Colonic mucosa (tissue), 4 donors: ENCODE measurements around the gene DHRS12. TPM values are rescaled to one million over a fixed set of nuclear protein-coding genes. Genes with fewer than 3 reads are reported as not detected.

Source experiments
- DNase-seq: peaks from one replicate; pipeline ENCODE4 v3.0.0-alpha.2; 2020
- H3K27ac ChIP-seq: fragments of 200-600 bp; one replicate; pipeline ENCODE4 v1.8.0; 2021
- H3K27me3 ChIP-seq: fragments of 200-600 bp; one replicate; pipeline ENCODE4 v1.8.0; 2021
- H3K36me3 ChIP-seq: fragments of 200-600 bp; one replicate; pipeline ENCODE4 v1.8.0; 2021
- H3K4me1 ChIP-seq: fragments of 200-600 bp; one replicate; pipeline ENCODE4 v1.8.0; 2021; ENCODE audit warnings: mild to moderate bottlenecking
- H3K4me3 ChIP-seq: fragments of 200-600 bp; one replicate; pipeline ENCODE4 v1.8.0; 2021
- H3K9ac ChIP-seq, 2 donors: one replicate each; pipeline ENCODE4 v1.7.0; 2013; ENCODE audit warnings: control low read depth in 2 of 2, low read depth in 2 of 2, low read length in 2 of 2
- H3K9me3 ChIP-seq: fragments of 200-600 bp; one replicate; pipeline ENCODE4 v1.8.0; 2021
- intact Hi-C: fragments of 100-400 bp; cut with DNase I; formaldehyde crosslinking; loops from one replicate; pipeline ENCODE4 v1.14.1; 2022
- total RNA-seq, 2 donors: library from RNA; stranded (reverse); fragmentation: NEBNext Ultra II Directional in 1 of 2; extraction: Animal tissue kit (Norgen Biotek cat#: 25700) in 1 of 2; gene quantifications; one replicate each; pipeline ENCODE4 v1.2.1, GENCODE V29; 2021
- TF ChIP-seq, protein P1 (sequence below): fragments of 200-600 bp; IDR thresholded peaks from one replicate; pipeline ENCODE4 v1.8.0; 2022; ENCODE audit warnings: antibody characterized with exemption, mild to moderate bottlenecking
- donor health status: healthy.
- donor health status: DM: no; HTN: no; CAD: no.
- donor health status: DM: no; HTN: no; CAD: no.

DHRS12 gene
- total RNA-seq, 2 donors from 2014 or later = 6.6 to 12.4 TPM

DNA sequence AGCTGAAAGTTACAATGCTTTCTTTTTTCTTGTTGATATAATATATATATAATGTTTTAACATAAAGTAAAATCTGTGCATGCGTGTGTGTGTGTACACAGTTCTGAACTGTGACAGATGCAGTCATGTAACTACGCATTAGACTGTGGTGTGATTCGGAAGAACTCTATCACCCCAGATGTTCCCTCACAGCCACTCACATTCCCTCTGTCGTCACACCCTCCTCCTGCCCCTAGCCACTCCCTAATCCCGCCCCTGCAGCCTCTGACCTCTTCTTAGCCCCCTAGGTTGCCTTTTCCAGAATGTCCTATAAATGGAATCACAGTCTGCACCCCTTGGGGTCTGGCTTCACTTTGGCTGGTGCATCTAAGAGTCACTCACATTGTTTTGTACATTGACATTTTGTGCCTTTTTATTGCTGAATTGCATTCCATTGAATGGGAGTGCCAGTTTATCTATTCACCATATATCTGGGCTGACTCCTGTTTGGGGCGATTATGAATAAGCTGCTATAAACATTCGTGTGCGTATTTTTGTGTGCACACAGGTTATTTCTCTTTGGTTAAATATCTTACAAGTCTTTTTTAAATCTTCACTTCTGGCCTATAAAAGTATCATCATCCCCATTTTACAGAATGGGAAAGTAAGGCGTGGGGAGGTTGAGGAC, 20.4 kb downstream of the DHRS12 start:
- DNase-seq = no peak
- TF ChIP-seq, protein P1, sequence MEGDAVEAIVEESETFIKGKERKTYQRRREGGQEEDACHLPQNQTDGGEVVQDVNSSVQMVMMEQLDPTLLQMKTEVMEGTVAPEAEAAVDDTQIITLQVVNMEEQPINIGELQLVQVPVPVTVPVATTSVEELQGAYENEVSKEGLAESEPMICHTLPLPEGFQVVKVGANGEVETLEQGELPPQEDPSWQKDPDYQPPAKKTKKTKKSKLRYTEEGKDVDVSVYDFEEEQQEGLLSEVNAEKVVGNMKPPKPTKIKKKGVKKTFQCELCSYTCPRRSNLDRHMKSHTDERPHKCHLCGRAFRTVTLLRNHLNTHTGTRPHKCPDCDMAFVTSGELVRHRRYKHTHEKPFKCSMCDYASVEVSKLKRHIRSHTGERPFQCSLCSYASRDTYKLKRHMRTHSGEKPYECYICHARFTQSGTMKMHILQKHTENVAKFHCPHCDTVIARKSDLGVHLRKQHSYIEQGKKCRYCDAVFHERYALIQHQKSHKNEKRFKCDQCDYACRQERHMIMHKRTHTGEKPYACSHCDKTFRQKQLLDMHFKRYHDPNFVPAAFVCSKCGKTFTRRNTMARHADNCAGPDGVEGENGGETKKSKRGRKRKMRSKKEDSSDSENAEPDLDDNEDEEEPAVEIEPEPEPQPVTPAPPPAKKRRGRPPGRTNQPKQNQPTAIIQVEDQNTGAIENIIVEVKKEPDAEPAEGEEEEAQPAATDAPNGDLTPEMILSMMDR = no peak
- intact Hi-C loops = no loop called here
- H3K27me3 ChIP-seq = no peaks in the 10 kb centered on the region
- no peaks in the 10 kb centered on the region for H3K36me3 ChIP-seq
- H3K27ac ChIP-seq = no peak overlapping the region
- no peak overlapping the region for H3K4me3 ChIP-seq
- no peaks in the 10 kb centered on the region for H3K9me3 ChIP-seq
- no peaks in the 10 kb centered on the region for H3K4me1 ChIP-seq
- no peak overlapping the region for H3K9ac ChIP-seq

DNA sequence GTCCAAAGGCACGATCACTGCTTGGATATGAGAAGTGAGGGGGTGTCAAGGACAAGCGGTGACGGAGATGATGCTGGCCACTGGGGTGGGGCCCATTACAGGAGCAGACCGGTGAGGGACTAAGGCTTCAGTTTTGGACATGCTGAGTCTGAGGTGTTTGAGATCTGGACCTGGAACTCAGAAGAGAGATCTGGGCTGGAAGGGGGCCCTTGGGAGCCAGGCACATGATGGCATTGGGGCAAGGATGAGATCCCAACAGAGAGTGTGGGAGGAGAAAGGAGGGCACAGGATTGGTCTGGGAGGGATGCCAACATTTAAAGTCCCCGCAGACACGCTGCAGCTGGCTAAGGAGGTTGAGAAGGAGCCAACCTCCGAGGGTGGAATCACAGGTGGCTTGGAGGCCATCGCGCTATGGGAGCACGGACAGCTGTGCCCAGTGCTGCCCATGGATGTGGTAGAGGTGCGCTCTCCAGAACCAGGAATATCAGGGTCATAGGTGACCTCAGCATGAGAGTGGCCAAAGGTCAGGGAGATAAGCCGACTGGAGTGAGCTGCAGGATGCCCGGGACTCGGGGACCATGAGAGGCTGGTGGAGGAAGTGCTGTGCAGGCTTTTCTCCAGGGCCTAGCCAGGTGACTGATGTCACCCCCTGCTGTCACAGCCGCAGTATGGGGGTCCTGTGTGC, 21.8 kb downstream of the DHRS12 start:
- Histone ChIP-seq H3K9me3 (no peaks in the 10 kb centered on the region), H3K27me3 (no peaks in the 10 kb centered on the region), H3K4me3 (no peak overlapping the region), H3K9ac (no peak overlapping the region), H3K36me3 (no peaks in the 10 kb centered on the region), H3K4me1 (no peaks in the 10 kb centered on the region), H3K27ac (no peak overlapping the region)
- no peak for DNase-seq
- intact Hi-C loops = no loop called here
- TF ChIP-seq, protein P1 = no peak

DNA sequence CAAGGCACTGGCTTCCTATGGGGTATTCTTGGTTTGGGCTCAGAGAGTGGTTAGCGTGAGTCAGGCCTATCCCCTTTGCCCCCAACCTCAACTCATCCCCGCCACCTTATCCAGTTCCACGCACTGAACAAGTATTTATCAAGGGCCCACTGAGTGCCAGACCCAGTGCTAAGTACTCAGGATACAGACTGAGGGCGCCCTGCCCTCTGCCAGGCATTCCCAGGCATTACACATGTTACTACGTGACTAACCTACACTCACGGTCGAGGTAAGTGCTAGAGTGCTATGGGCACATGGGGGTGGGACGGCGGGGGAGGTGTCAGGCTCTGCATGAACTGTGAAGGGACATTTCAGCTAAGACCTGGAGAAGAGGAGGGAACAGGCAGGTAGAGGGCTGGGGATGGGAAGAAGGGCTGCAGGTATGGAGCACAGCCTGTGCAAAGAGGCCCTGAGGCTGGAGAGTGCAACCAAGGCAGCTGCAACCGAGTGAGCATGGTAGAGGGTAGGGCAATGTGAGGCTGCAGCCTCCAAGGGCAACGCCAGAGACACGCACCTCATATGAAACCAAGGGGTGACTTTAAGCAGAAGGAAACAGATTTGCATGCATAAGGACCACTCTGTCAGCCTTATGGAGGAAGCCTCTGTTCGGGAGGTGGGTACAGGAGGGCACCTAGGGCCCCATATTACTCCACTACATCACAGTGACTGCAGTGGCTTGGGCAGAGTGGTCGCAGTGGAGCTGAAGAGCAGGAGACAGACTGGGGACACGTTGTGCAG, 22.5 kb downstream of the DHRS12 start:
- no peak for DNase-seq
- H3K27ac ChIP-seq = no peak overlapping the region
- intact Hi-C loops = no loop called here
- no peaks in the 10 kb centered on the region for H3K4me1 ChIP-seq
- H3K9me3 ChIP-seq = no peaks in the 10 kb centered on the region
- no peaks in the 10 kb centered on the region for H3K27me3 ChIP-seq
- H3K36me3 ChIP-seq = no peaks in the 10 kb centered on the region
- H3K4me3 ChIP-seq = no peak overlapping the region
- H3K9ac ChIP-seq = no peak overlapping the region
- TF ChIP-seq, protein P1 = no peak

DNA sequence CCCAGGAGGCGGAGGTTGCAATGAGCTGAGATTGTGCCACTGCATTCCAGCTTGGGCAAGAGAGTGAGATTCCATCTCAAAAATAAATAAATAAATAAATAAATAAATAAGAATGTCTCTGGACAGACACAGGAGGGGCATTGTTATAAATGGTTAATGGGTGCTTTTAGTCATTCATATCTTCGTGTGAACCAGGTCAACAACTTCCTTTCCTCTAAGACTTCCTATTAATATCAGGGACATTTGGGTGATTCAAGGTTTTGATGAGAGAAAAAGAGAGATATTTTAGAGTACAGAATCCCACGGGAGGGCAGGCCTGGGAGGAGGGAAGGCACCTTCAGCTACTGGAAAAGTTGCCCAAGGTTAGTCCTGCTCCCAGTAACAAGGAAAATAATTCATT, 23.9 kb downstream of the DHRS12 start:
- TF ChIP-seq, protein P1 = no peak
- intact Hi-C loops = no loop called here
- H3K9ac ChIP-seq = no peak overlapping the region
- no peak overlapping the region for H3K4me3 ChIP-seq
- H3K36me3 ChIP-seq = no peaks in the 10 kb centered on the region
- no peak overlapping the region for H3K27ac ChIP-seq
- no peaks in the 10 kb centered on the region for H3K4me1 ChIP-seq
- H3K9me3 ChIP-seq = no peaks in the 10 kb centered on the region
- DNase-seq = no peak
- no peaks in the 10 kb centered on the region for H3K27me3 ChIP-seq

DNA sequence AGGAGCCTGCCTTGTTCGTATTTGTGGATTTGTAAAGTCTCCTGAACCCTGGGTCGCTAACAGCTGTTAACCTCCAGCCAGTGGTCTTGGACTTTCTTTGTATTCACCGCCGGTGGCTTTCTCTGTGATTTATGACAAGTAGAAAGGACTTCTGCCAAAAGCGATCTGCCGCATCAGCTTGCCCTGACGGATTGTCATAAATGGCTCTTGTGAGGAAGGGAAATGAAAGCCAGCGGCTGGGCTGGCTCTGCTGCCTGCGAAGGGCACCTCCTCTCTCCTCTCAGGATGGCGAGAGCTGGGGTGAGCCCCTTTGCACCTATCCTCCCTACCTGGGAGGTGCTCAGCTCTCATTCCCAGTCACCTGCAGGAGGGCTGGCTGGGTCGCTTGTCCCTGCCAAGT, 25.6 kb downstream of the DHRS12 start:
- no peak for DNase-seq
- Histone ChIP-seq H3K27me3 (no peaks in the 10 kb centered on the region), H3K4me1 (no peaks in the 10 kb centered on the region), H3K36me3 (no peaks in the 10 kb centered on the region), H3K27ac (no peak overlapping the region), H3K4me3 (no peak overlapping the region), H3K9me3 (no peaks in the 10 kb centered on the region), H3K9ac (no peak overlapping the region)
- TF ChIP-seq, protein P1 = no peak
- intact Hi-C loops = no loop called here
